GM08714 (cell line): ENCODE measurements around the gene ADGRL3.

Source experiments
- H3K4me3 ChIP-seq: fragments of 200-500 bp; sonication (Bioruptor generic); 2 replicates; pipeline ENCODE4 v1.5.1; 2014; ENCODE audit warnings: mild to moderate bottlenecking, low read length, inconsistent platforms
- ZNF274 ChIP-seq: IDR thresholded peaks from 2 replicates; pipeline ENCODE4 v1.6.1; 2012; ENCODE audit warnings: mild to moderate bottlenecking, low read depth, low read length

Gene ADGRL3

GRCh38 chr4:62058571-62058970 lies 858.4 kb downstream of the ADGRL3 start:
- no peak for TF ChIP-seq ZNF274
- no peak overlapping the region for H3K4me3 ChIP-seq

GRCh38 chr4:62070291-62070852 lies 870.2 kb downstream of the ADGRL3 start:
- TF ChIP-seq ZNF274, result no peak
- H3K4me3 ChIP-seq, result no peak overlapping the region

DNA sequence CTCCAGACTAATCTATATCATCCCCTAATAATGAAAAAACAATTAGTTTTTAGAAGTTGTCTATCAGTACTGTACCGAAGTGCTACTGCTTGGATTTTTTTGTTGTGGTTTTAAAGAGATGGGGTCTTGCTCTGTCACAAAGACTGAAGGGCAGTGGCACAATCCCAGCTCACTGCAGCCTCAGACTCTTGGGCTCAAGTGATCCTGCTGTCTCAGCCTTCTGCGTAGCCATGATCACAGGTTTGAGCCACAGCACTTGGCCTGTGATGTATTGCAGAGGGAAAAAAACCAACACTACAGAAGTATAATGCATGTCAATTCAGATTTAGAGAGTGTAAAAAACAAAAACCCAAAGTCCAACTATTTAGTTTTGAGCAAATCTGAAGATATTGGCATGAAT lies 875.0 kb downstream of the ADGRL3 start:
- no peak for TF ChIP-seq ZNF274
- no peak overlapping the region for H3K4me3 ChIP-seq

DNA sequence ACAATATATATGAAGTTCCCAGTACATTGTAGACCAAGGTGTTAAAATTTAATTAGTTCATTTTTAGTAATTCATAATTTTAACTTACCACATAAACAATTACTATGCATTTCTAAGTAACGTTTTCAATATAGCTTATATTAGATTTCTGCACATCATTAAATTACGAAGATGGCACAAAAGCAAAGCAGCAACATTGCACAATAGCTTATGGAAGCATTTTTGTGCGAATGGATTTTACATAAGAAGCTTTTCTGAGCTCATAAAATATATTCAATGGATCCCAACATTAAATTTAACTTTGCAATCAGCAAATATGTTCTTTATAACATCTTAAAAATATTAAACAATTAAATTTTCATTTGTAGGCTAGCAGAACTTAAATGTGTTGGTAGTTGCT lies 875.4 kb downstream of the ADGRL3 start:
- no peak overlapping the region for H3K4me3 ChIP-seq
- TF ChIP-seq ZNF274, result no peak

- TF ChIP-seq ZNF274, result no peak
- no peak overlapping the region for H3K4me3 ChIP-seq
Observed at GRCh38 chr4:62077406-62077805, 877.3 kb downstream of the ADGRL3 start.

DNA sequence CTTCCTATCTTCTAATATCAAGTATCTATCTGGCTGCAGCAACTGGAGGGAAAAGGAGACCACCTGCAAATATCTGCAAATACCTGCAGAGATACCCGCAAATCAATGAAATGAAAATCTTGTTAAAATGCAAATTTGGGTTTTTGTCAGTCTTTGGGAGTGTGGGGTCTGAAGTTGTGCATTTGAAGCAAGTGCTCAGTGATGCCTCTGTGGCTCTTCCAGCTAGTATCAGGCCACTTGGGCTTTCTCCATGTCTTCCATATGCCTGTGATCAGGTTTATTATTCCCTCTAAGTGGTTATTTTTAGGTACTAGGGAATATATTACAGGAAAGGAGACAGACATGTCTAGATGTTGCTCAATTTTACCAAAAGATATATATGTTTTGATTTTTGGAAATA lies 880.3 kb downstream of the ADGRL3 start:
- H3K4me3 ChIP-seq, result no peak overlapping the region
- no peak for TF ChIP-seq ZNF274

- TF ChIP-seq ZNF274, result no peak
- H3K4me3 ChIP-seq, result no peak overlapping the region
Observed at GRCh38 chr4:62087706-62088105, 887.6 kb downstream of the ADGRL3 start.

DNA sequence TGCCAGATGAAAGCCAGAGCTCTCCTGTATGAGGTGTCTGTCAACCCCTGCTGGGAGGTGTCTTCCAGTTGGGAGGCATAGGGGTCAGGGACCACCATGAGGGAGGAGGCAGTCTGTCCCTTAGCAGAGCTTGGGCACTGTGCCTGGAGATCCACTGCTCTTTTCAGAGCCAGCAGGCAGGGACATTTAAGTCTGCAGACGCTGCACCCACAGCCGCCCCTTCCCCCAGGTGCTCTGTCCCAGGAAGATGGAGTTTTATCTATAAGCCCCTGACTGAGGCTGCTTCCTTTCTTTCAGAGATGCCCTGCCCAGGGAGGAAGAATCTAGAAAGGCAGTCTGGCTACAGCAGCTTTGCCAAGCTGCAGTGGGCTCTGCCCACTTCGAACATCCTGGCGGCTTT lies 893.6 kb downstream of the ADGRL3 start:
- no peak for TF ChIP-seq ZNF274
- H3K4me3 ChIP-seq, result no peak overlapping the region

GRCh38 chr4:62096881-62097280 lies 896.8 kb downstream of the ADGRL3 start:
- no peak overlapping the region for H3K4me3 ChIP-seq
- no peak for TF ChIP-seq ZNF274

GRCh38 chr4:62115216-62115615 lies 915.1 kb downstream of the ADGRL3 start:
- no peak overlapping the region for H3K4me3 ChIP-seq
- TF ChIP-seq ZNF274, result no peak

- no peak for TF ChIP-seq ZNF274
- no peak overlapping the region for H3K4me3 ChIP-seq
Observed at GRCh38 chr4:62117886-62118285, 917.8 kb downstream of the ADGRL3 start.

GRCh38 chr4:62118558-62118957 lies 918.4 kb downstream of the ADGRL3 start:
- TF ChIP-seq ZNF274, result no peak
- H3K4me3 ChIP-seq, result no peak overlapping the region

DNA sequence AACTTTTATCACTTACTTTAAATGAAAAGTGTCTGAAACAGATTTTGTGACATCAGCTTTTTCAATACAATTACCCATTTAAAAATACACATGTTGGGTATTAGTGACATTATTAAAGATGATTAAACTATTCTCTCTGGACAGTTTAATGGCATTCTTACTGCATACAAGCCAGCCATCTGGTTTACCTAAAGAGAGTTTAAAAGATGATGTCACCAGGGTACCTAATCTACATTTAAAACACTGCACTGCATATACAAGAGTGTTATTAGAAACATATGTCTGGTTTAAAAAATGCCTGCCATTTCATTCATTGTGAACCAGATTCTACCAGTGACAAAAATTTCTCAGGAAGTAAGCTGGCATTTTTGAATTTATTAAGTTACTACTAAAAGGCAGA lies 919.1 kb downstream of the ADGRL3 start:
- no peak for TF ChIP-seq ZNF274
- no peak overlapping the region for H3K4me3 ChIP-seq

- H3K4me3 ChIP-seq, result no peak overlapping the region
- TF ChIP-seq ZNF274, result no peak
Observed at GRCh38 chr4:62126064-62126732, 926.1 kb downstream of the ADGRL3 start.
